IMR-90 (cell line): Measurements from ENCODE around the gene AKAP12. TPM values are rescaled to one million over a fixed set of nuclear protein-coding genes. Genes with fewer than 3 reads are reported as not detected.

Experiments used
- ATAC-seq: fragments of 200-7000 bp; cut with Tn5 transposase; 2 replicates; pipeline ENCODE4 v1.9.1; 2020; ENCODE audit warnings: low read depth, mild to moderate bottlenecking, moderate library complexity
- BruUV-seq: library from RNA; stranded (reverse); fragments of 400-500 nt; replicated peaks from 2 replicates; lab custom pipeline; 2021; lab: Mats Ljungman, UMichigan
- CTCF ChIA-PET: fragments of 300-600 bp; formaldehyde crosslinking; extraction: SDS; loops from one replicate; lab custom pipeline; 2021; ENCODE audit warnings: antibody characterized with exemption; lab: Yijun Ruan, JAX
- POLR2A ChIA-PET: fragments of 300-600 bp; sonication (Branson Sonifier 250); formaldehyde crosslinking; loops from one replicate; lab custom pipeline; 2022; ENCODE audit warnings: antibody characterized with exemption; ENCODE audit not compliant: unreplicated experiment; lab: Charles Lee
- DNase-seq: peaks from one replicate; pipeline ENCODE4 v3.0.0; 2013
- H2AFZ ChIP-seq: replicated peaks from 2 replicates; pipeline ENCODE3; 2013; ENCODE audit warnings: low read length, mild to moderate bottlenecking; ENCODE audit not compliant: poor library complexity
- H2AK5ac ChIP-seq: 2 replicates; pipeline ENCODE4 v1.6.1; 2013; ENCODE audit warnings: low read depth, low read length, inconsistent platforms
- H2AK9ac ChIP-seq: replicated peaks from 2 replicates; pipeline ENCODE3; 2013; ENCODE audit warnings: mild to moderate bottlenecking, low read depth, low read length, moderate library complexity; ENCODE audit not compliant: poor library complexity
- H2BK120ac ChIP-seq: 2 replicates; pipeline ENCODE4 v1.6.1; 2013; ENCODE audit warnings: low read depth, low read length, inconsistent platforms
- H2BK15ac ChIP-seq: 3 replicates; pipeline ENCODE4 v1.6.1; 2013; ENCODE audit warnings: low read depth, low read length, inconsistent platforms
- H2BK20ac ChIP-seq: 2 replicates; pipeline ENCODE4 v1.6.1; 2013; ENCODE audit warnings: low read depth, mild to moderate bottlenecking, inconsistent platforms, low read length, moderate library complexity
- H2BK5ac ChIP-seq: 2 replicates; pipeline ENCODE4 v1.6.1; 2013; ENCODE audit warnings: mild to moderate bottlenecking, low read depth, low read length, inconsistent platforms; ENCODE audit not compliant: poor library complexity, severe bottlenecking
- H3K14ac ChIP-seq: replicated peaks from 2 replicates; pipeline ENCODE4 v1.6.1; 2013; ENCODE audit warnings: low read depth, low read length, inconsistent platforms
- H3K18ac ChIP-seq: 2 replicates; pipeline ENCODE4 v1.6.1; 2013; ENCODE audit warnings: low read depth, low read length, control low read depth
- H3K23ac ChIP-seq: 2 replicates; pipeline ENCODE4 v1.6.1; 2013; ENCODE audit warnings: low read depth, low read length, inconsistent platforms
- H3K27ac ChIP-seq: 2 replicates; pipeline ENCODE4 v1.5.1; 2013; ENCODE audit warnings: mild to moderate bottlenecking, control low read depth, low read length; ENCODE audit not compliant: insufficient read depth
- H3K27me3 ChIP-seq: 2 replicates; pipeline ENCODE4 v1.6.1; 2013; ENCODE audit warnings: low read length; ENCODE audit not compliant: control insufficient read depth, insufficient read depth
- H3K36me3 ChIP-seq: 2 replicates; pipeline ENCODE4 v1.6.1; 2013; ENCODE audit warnings: low read length, mixed read lengths; ENCODE audit not compliant: control insufficient read depth, insufficient read depth
- H3K4ac ChIP-seq: 2 replicates; pipeline ENCODE4 v1.6.1; 2013; ENCODE audit warnings: low read depth, low read length, inconsistent platforms
- H3K4me1 ChIP-seq: 2 replicates; pipeline ENCODE4 v1.6.1; 2013; ENCODE audit warnings: low read length, mixed read lengths; ENCODE audit not compliant: control insufficient read depth, insufficient read depth
- H3K4me2 ChIP-seq: 2 replicates; pipeline ENCODE4 v1.6.1; 2013; ENCODE audit warnings: low read depth, mild to moderate bottlenecking, control low read depth, low read length, moderate library complexity
- H3K4me3 ChIP-seq: 2 replicates; pipeline ENCODE4 v1.5.1; 2013; ENCODE audit warnings: low read depth, mild to moderate bottlenecking, control low read depth, low read length, moderate library complexity; ENCODE audit not compliant: insufficient read depth
- H3K56ac ChIP-seq: 2 replicates; pipeline ENCODE4 v1.6.1; 2013; ENCODE audit warnings: low read length, inconsistent platforms; ENCODE audit not compliant: insufficient read depth; ENCODE audit errors: extremely low read depth
- H3K79me1 ChIP-seq, 2 experiments: 2 replicates each; pipeline ENCODE4 v1.6.1; 2013; ENCODE audit warnings: low read length in 2 of 2, inconsistent platforms in 1 of 2, low read depth in 1 of 2
- H3K9ac ChIP-seq: 2 replicates; pipeline ENCODE4 v1.6.1; 2013; ENCODE audit warnings: low read depth, low read length, control low read depth
- H3K9me1 ChIP-seq: 2 replicates; pipeline ENCODE4 v1.6.1; 2013; ENCODE audit warnings: low read length, inconsistent platforms; ENCODE audit not compliant: insufficient read depth
- H3K9me3 ChIP-seq: 2 replicates; pipeline ENCODE4 v1.6.1; 2013; ENCODE audit warnings: low read length; ENCODE audit not compliant: control insufficient read depth, insufficient read depth
- H4K20me1 ChIP-seq: 2 replicates; pipeline ENCODE4 v1.6.1; 2013; ENCODE audit warnings: low read length, inconsistent platforms; ENCODE audit not compliant: insufficient read depth
- H4K5ac ChIP-seq: 2 replicates; pipeline ENCODE4 v1.6.1; 2013; ENCODE audit warnings: mild to moderate bottlenecking, low read depth, low read length, control low read depth
- H4K8ac ChIP-seq, 2 experiments: 2 replicates each; pipeline ENCODE4 v1.6.1; 2013; ENCODE audit warnings: low read depth in 2 of 2, low read length in 2 of 2, control low read depth in 1 of 2, inconsistent platforms in 1 of 2
- H4K91ac ChIP-seq: 2 replicates; pipeline ENCODE4 v1.6.1; 2013; ENCODE audit warnings: low read depth, low read length, inconsistent platforms; ENCODE audit not compliant: insufficient read depth
- CEBPB ChIP-seq: IDR thresholded peaks from 2 replicates; pipeline ENCODE4 v1.6.1; 2012; ENCODE audit warnings: low read depth, low read length, improper control_type of control experiment
- SMC3 ChIP-seq: fragments of 150-350 bp; IDR thresholded peaks from 2 replicates; pipeline ENCODE4 v1.6.1; 2016; ENCODE audit warnings: low read depth, mild to moderate bottlenecking, antibody characterized with exemption, low read length, moderate library complexity
- WGBS, 2 experiments: methylation state at CpG; one replicate each; pipeline versions ENCODE4 v1.1.5 to v1.1.7; 2013; ENCODE audit warnings: missing lambda C conversion rate in 2 of 2; ENCODE audit not compliant: insufficient read length in 1 of 2; ENCODE audit errors: extremely low coverage in 2 of 2; 5-methylcytosine and 5-hydroxymethylcytosine counted together
- dilution Hi-C: fragments of 300-500 bp; cut with HindIII; formaldehyde crosslinking; loops from one replicate; pipeline ENCODE4 v1.14.3; 2018; ENCODE audit warnings: low sequenced_read_pairs; ENCODE audit not compliant: unreplicated experiment
- in situ Hi-C: fragments of 300-500 bp; cut with MboI; formaldehyde crosslinking; loops from 3 replicates; pipeline ENCODE4 v1.14.3; 2019; ENCODE audit warnings: low sequenced_read_pairs, inconsistent platforms, mixed read lengths
- intact Hi-C: fragments of 100-400 bp; cut with micrococcal nuclease; formaldehyde crosslinking; loops from 2 replicates; pipeline ENCODE4 v1.10.0; 2022
- polyA plus RNA-seq, 3 experiments: library from polyadenylated mRNA; depleted of rRNA; stranded (reverse); fragments of >200 nt; gene quantifications; 2 replicates each; pipeline ENCODE4 v1.2.3, GENCODE V29; 2012; ENCODE audit warnings: low replicate concordance in 1 of 3
- total RNA-seq: library from RNA; depleted of rRNA; stranded (reverse); fragments of >200 nt; gene quantifications from 2 replicates; pipeline ENCODE4 v1.2.3, GENCODE V29; 2012

AKAP12 gene
- total and polyA plus RNA-seq, 2 of the 4 experiments (the other 2 are of a cell fraction) = 56.0 to 118 TPM

- Histone ChIP-seq H3K27ac (peak overlapping the region; percentile 1), H4K8ac (peak overlapping the region in 1 of 2 experiments; percentile 16; a peak in 1 of 4 replicates), H2AFZ (peak overlapping the region; percentile 85), H3K14ac (peak overlapping the region; percentile 49; the same call in 1 of the 2 replicates), H4K5ac (no peak overlapping the region), H2BK15ac (no peak overlapping the region), H3K79me1 (peaks cover 0 to 9% of the 10 kb centered on the region in 2 experiments; a peak in 2 of 4 replicates), H4K91ac (peak overlapping the region; percentile 23; the same call in 1 of the 2 replicates), H2BK20ac (no peak overlapping the region), H2BK5ac (no peak overlapping the region), H3K9me3 (no peaks in the 10 kb centered on the region), H3K4me3 (peak overlapping the region; percentile 69), H2AK9ac (no peak overlapping the region), H3K36me3 (0 out of 2 replicates have a peak, but pooled peaks cover 2% of the 10 kb centered on the region), H3K4ac (peak overlapping the region; percentile 17; the same call in 1 of the 2 replicates), H3K23ac (0 out of 2 replicates have a peak overlapping the region, but pooled peaks have one; percentile 19), H3K18ac (peak overlapping the region; percentile 0; the same call in 1 of the 2 replicates), H4K20me1 (peaks cover 3% of the 10 kb centered on the region; the same call in 1 of the 2 replicates), H2BK120ac (no peak overlapping the region), H3K27me3 (peaks cover 3% of the 10 kb centered on the region; the same call in 1 of the 2 replicates), H3K56ac (no peak overlapping the region; the same call in 1 of the 2 replicates), H3K9ac (peak overlapping the region; percentile 56), H3K9me1 (peaks cover 4% of the 10 kb centered on the region; the same call in 1 of the 2 replicates), H2AK5ac (peak overlapping the region; percentile 7; the same call in 1 of the 2 replicates), H3K4me1 (no peaks in the 10 kb centered on the region), H3K4me2 (peak overlapping the region; percentile 57)
- DNase-seq (peak; percentile 73), ATAC-seq (peak; percentile 71)
- POLR2A ChIA-PET = no interaction called here
- TF ChIP-seq SMC3 = no peak
- peak; percentile 42; the same call in 1 of the 2 replicates for TF ChIP-seq CEBPB
- intact Hi-C loops = loop anchor here (1.0 to 10.0 kb wide), 2 partner anchors 83 to 226 kb away; no protein-coding TSS in a partner anchor
- CTCF ChIA-PET = interaction anchor here (0.9 to 1.2 kb wide), 2 partner anchors 69 to 83 kb away, joined by 3 to 6 read pairs; no protein-coding TSS in a partner anchor
- dilution Hi-C loops = no loop called here
- 1% methylated on average over 48 of the region's 68 CpGs; no CpG with 5 or more reads in 1 of the 2 experiments for WGBS, 2 experiments
- in situ Hi-C loops = no loop called here
- no TSS peak for BruUV-seq
These were observed 1.2 kb downstream of the AKAP12 start for GRCh38 chr6:151240791-151241642.
